Choroid plexus epithelial cell (primary cell): ENCODE measurements around the gene KRT74.

Experiments
- DNase-seq: peaks from one replicate; pipeline ENCODE4 v3.0.0-alpha.2; 2010; ENCODE audit warnings: low read depth
- H3K4me3 ChIP-seq: 2 replicates; pipeline ENCODE4 v1.5.1; 2011; ENCODE audit warnings: low read depth, mild to moderate bottlenecking, control low read depth, low read length, moderate library complexity
- CTCF ChIP-seq: conservative IDR thresholded peaks from 2 replicates; pipeline ENCODE4 v1.5.1; 2011; ENCODE audit warnings: low read depth, mild to moderate bottlenecking, control low read depth, inconsistent platforms, low read length, moderate library complexity

The KRT74 gene

GRCh38 chr12:52527121-52527800 is 46.4 kb downstream of the KRT74 start:
- no peak for TF ChIP-seq CTCF
- no peak overlapping the region for H3K4me3 ChIP-seq
- no peak for DNase-seq

- no peak for DNase-seq
- H3K4me3 ChIP-seq: no peak overlapping the region
- no peak for TF ChIP-seq CTCF
Measured at GRCh38 chr12:52526511-52526951, 47.1 kb downstream of the KRT74 start.

GRCh38 chr12:52525661-52526499 is 47.8 kb downstream of the KRT74 start:
- no peak for TF ChIP-seq CTCF
- no peak for DNase-seq
- H3K4me3 ChIP-seq: no peak overlapping the region

GRCh38 chr12:52524898-52525591 is 48.6 kb downstream of the KRT74 start:
- no peak for DNase-seq
- H3K4me3 ChIP-seq: no peak overlapping the region
- no peak for TF ChIP-seq CTCF

- no peak for DNase-seq
- no peak overlapping the region for H3K4me3 ChIP-seq
Measured at GRCh38 chr12:52524241-52524897, 49.3 kb downstream of the KRT74 start.

More at GRCh38 chr12:52524241-52524897, 49.3 kb downstream of the KRT74 start:
- no peak for TF ChIP-seq CTCF
